Lower lobe of right lung (tissue), 2 donors: ENCODE data around the gene LPCAT3. TPM values are rescaled to one million over a fixed set of nuclear protein-coding genes. Genes with fewer than 3 reads are reported as not detected.
A peak's percentile ranks its signal among the peaks of the same experiment; 100 is the strongest.

ENCODE experiments used
- ATAC-seq, 2 donors: fragments of 200-7000 bp; cut with Tn5 transposase; one replicate each; pipeline ENCODE4 v1.9.1; 2020 to 2022; ENCODE audit warnings: mild to moderate bottlenecking in 2 of 2, moderate library complexity in 2 of 2
- DNase-seq: peaks from one replicate; pipeline ENCODE4 v3.0.0-alpha.2; 2020
- H3K27ac ChIP-seq: fragments of 200-600 bp; one replicate; pipeline ENCODE4 v1.8.0; 2022
- H3K27me3 ChIP-seq: fragments of 200-600 bp; one replicate; pipeline ENCODE4 v1.8.0; 2022; ENCODE audit warnings: low read depth
- H3K36me3 ChIP-seq: fragments of 200-600 bp; one replicate; pipeline ENCODE4 v1.8.0; 2022; ENCODE audit warnings: mild to moderate bottlenecking
- H3K4me1 ChIP-seq: fragments of 200-600 bp; one replicate; pipeline ENCODE4 v1.8.0; 2022
- H3K4me3 ChIP-seq: fragments of 200-600 bp; one replicate; pipeline ENCODE4 v1.8.0; 2022; ENCODE audit warnings: mild to moderate bottlenecking
- H3K9me3 ChIP-seq: fragments of 200-600 bp; one replicate; pipeline ENCODE4 v1.8.0; 2022
- intact Hi-C: fragments of 100-400 bp; cut with DNase I; formaldehyde crosslinking; loops from one replicate; pipeline ENCODE4 v1.11.0; 2022
- total RNA-seq: library from RNA; stranded (reverse); fragmentation: NEBNext Ultra II Directional; extraction: Animal tissue kit (Norgen Biotek cat#: 25700); gene quantifications from one replicate; pipeline ENCODE4 v1.2.1, GENCODE V29; 2021
- TF ChIP-seq, protein P1 (sequence below): fragments of 200-600 bp; IDR thresholded peaks from one replicate; pipeline ENCODE4 v1.8.0; 2022; ENCODE audit warnings: antibody characterized with exemption, mild to moderate bottlenecking
- donor health status: DM: no; HTN: yes; CAD: no; lungs with severe emphysema.

Gene LPCAT3
- total RNA-seq, 1 donor from 2014 or later = 67.7 TPM

DNA sequence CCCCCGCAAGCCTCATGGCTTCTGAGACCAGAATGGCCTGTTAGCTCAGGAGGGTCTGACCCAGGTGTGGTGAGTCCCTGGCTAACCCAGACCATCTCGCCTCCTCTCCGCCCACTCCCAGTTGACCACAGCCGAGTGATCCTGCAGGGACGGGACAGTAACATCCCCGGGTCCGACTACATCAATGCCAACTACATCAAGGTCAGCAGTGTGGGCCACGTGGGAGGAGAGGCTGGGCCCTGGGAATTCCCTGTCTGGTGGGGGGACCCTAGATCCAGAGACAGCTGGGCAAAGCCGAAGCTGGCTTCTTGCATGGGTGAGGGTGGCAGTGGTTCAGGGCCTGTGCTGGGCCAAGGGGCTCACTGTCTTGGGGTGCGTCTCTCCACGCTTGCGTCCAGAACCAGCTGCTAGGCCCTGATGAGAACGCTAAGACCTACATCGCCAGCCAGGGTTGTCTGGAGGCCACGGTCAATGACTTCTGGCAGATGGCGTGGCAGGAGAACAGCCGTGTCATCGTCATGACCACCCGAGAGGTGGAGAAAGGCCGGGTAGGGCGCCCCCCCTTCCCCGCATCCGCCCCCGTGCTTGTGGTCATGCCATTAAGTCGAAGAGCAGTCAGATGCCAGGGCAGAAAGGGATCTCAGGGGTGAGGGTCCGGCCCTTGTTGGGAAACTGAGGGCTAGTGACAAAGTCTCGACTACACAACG is 62.1 kb downstream of the LPCAT3 start:
- Histone ChIP-seq H3K36me3 (peaks cover 47% of the 10 kb centered on the region), H3K4me3 (no peak overlapping the region), H3K27ac (peak overlapping the region; percentile 49), H3K9me3 (no peaks in the 10 kb centered on the region), H3K4me1 (peaks cover 76% of the 10 kb centered on the region), H3K27me3 (no peaks in the 10 kb centered on the region)
- TF ChIP-seq, protein P1, sequence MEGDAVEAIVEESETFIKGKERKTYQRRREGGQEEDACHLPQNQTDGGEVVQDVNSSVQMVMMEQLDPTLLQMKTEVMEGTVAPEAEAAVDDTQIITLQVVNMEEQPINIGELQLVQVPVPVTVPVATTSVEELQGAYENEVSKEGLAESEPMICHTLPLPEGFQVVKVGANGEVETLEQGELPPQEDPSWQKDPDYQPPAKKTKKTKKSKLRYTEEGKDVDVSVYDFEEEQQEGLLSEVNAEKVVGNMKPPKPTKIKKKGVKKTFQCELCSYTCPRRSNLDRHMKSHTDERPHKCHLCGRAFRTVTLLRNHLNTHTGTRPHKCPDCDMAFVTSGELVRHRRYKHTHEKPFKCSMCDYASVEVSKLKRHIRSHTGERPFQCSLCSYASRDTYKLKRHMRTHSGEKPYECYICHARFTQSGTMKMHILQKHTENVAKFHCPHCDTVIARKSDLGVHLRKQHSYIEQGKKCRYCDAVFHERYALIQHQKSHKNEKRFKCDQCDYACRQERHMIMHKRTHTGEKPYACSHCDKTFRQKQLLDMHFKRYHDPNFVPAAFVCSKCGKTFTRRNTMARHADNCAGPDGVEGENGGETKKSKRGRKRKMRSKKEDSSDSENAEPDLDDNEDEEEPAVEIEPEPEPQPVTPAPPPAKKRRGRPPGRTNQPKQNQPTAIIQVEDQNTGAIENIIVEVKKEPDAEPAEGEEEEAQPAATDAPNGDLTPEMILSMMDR = no peak
- intact Hi-C loops = no loop called here
- DNase-seq (peak; percentile 26), ATAC-seq (no peak)

- no peaks in the 10 kb centered on the region for H3K9me3 ChIP-seq
- TF ChIP-seq, protein P1 = no peak
- H3K27ac ChIP-seq = peak overlapping the region; percentile 79
- H3K27me3 ChIP-seq = no peaks in the 10 kb centered on the region
- no peak overlapping the region for H3K4me3 ChIP-seq
- H3K4me1 ChIP-seq = peaks cover 75% of the 10 kb centered on the region
- DNase-seq (peak; percentile 33), ATAC-seq (no peak)
- intact Hi-C loops = no loop called here
- peaks cover 40% of the 10 kb centered on the region for H3K36me3 ChIP-seq
Observed at GRCh38 chr12:6955108-6956020, 62.9 kb downstream of the LPCAT3 start.

DNA sequence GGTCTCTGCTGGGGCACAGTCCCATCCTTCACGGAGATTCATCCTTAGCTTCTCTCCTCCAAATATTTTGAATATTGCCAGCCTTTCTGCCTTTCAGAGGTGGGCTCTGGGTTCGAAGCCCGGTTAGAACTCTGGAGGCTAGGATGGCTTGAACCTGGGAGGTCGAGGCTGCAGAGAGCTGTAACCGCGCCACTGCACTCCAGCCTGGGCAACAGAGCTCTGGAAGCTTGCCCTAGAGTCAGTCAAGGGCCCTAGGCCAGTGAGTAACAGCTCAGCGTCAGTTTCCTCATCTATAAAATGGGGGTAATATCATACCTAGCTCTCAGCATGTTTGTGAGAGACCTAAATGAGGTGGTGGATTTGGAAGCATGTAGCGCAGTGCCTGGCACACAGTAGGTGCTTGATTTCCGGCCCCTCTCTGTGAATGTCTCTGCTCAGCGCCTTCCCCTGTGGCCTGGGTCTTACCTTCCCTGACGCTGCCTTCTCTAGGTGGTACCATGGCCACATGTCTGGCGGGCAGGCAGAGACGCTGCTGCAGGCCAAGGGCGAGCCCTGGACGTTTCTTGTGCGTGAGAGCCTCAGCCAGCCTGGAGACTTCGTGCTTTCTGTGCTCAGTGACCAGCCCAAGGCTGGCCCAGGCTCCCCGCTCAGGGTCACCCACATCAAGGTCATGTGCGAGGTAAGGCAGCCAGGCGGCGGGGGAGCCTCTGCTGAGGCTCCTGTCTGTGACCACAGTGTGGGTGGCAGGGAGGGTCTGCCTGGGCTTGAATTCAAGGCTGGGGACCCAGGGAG is 63.8 kb downstream of the LPCAT3 start:
- ATAC-seq (no peak), DNase-seq (peak; percentile 34)
- H3K4me1 ChIP-seq = peaks cover 74% of the 10 kb centered on the region
- peaks cover 34% of the 10 kb centered on the region for H3K36me3 ChIP-seq
- H3K4me3 ChIP-seq = peak overlapping the region; percentile 65
- no peaks in the 10 kb centered on the region for H3K27me3 ChIP-seq
- TF ChIP-seq, protein P1 = no peak
- H3K9me3 ChIP-seq = no peaks in the 10 kb centered on the region
- intact Hi-C loops = no loop called here
- peak overlapping the region; percentile 79 for H3K27ac ChIP-seq

GRCh38 chr12:6953442-6954315 is 64.6 kb downstream of the LPCAT3 start:
- intact Hi-C loops = no loop called here

More at GRCh38 chr12:6953442-6954315, 64.6 kb downstream of the LPCAT3 start:
- no peaks in the 10 kb centered on the region for H3K9me3 ChIP-seq
- ATAC-seq = peak; percentile 60 to 69
- H3K36me3 ChIP-seq = peaks cover 34% of the 10 kb centered on the region
- peak; percentile 83 for DNase-seq
- TF ChIP-seq, protein P1 = no peak
- peak overlapping the region; percentile 65 for H3K4me3 ChIP-seq
- peaks cover 73% of the 10 kb centered on the region for H3K4me1 ChIP-seq
- H3K27me3 ChIP-seq = no peaks in the 10 kb centered on the region
- H3K27ac ChIP-seq = peak overlapping the region; percentile 79
